Liver (tissue), 9 donors: ENCODE measurements around the gene FAM219A. TPM values are rescaled to one million over a fixed set of nuclear protein-coding genes. Genes with fewer than 3 reads are reported as not detected.

Experiments
- DNase-seq: peaks from one replicate; pipeline ENCODE4 v3.0.0-alpha.2; 2017; ENCODE audit warnings: low spot score
- H3K27ac ChIP-seq, 2 donors: one replicate each; pipeline ENCODE4 v1.7.0; 2013; ENCODE audit warnings: inconsistent platforms in 2 of 2, low read length in 2 of 2, control low read depth in 1 of 2, low read depth in 1 of 2, mild to moderate bottlenecking in 1 of 2
- H3K27me3 ChIP-seq, 4 donors: one replicate each; pipeline versions ENCODE4 v1.6.1 to v1.7.0; 2013; ENCODE audit warnings: low read length in 3 of 4, inconsistent platforms in 1 of 4, mild to moderate bottlenecking in 1 of 4, moderate library complexity in 1 of 4; ENCODE audit not compliant: control insufficient read depth in 4 of 4, insufficient read depth in 4 of 4
- H3K36me3 ChIP-seq, 4 donors: one replicate each; pipeline versions ENCODE4 v1.6.1 to v1.7.0; 2013; ENCODE audit warnings: low read length in 3 of 4, mild to moderate bottlenecking in 3 of 4, low read depth in 1 of 4, moderate library complexity in 1 of 4; ENCODE audit not compliant: control insufficient read depth in 4 of 4, insufficient read depth in 3 of 4
- H3K4me1 ChIP-seq, 4 donors: one replicate each; pipeline versions ENCODE4 v1.6.1 to v1.7.0; 2013; ENCODE audit warnings: low read length in 3 of 4, mild to moderate bottlenecking in 3 of 4, moderate library complexity in 1 of 4; ENCODE audit not compliant: control insufficient read depth in 4 of 4, insufficient read depth in 4 of 4
- H3K4me3 ChIP-seq, 3 donors: one replicate each; pipeline versions ENCODE4 v1.6.1 to v1.7.0; 2013; ENCODE audit warnings: low read length in 3 of 3, control low read depth in 1 of 3, low read depth in 1 of 3, mild to moderate bottlenecking in 1 of 3
- H3K9ac ChIP-seq, 2 donors: one replicate each; pipeline ENCODE4 v1.7.0; 2013; ENCODE audit warnings: low read length in 2 of 2, mild to moderate bottlenecking in 2 of 2, moderate library complexity in 2 of 2, control low read depth in 1 of 2, low read depth in 1 of 2
- H3K9me3 ChIP-seq, 4 donors: one replicate each; pipeline versions ENCODE4 v1.6.1 to v1.7.0; 2013; ENCODE audit warnings: low read length in 3 of 4; ENCODE audit not compliant: control insufficient read depth in 4 of 4
- EGR1 ChIP-seq, 2 donors: IDR thresholded peaks; 2 replicates each; pipeline ENCODE4 v1.6.1; 2016 to 2018; ENCODE audit warnings: antibody characterized with exemption in 2 of 2, low read depth in 2 of 2
- FOXA1 ChIP-seq: IDR thresholded peaks from 2 replicates; pipeline ENCODE4 v1.6.1; 2016; ENCODE audit warnings: antibody characterized with exemption
- FOXA2 ChIP-seq: IDR thresholded peaks from 2 replicates; pipeline ENCODE4 v1.6.1; 2016; ENCODE audit warnings: antibody characterized with exemption
- GABPA ChIP-seq, 2 donors: IDR thresholded peaks in 1 of 2; conservative IDR thresholded peaks in 1 of 2; 2 replicates each; pipeline ENCODE4 v1.6.1; 2016; ENCODE audit warnings: antibody characterized with exemption in 2 of 2, mild to moderate bottlenecking in 1 of 2, moderate library complexity in 1 of 2
- HNF4A ChIP-seq, 2 donors: conservative IDR thresholded peaks; 2 replicates each; pipeline ENCODE4 v1.6.1; 2016; ENCODE audit warnings: antibody characterized with exemption in 2 of 2, mild to moderate bottlenecking in 2 of 2
- HNF4G ChIP-seq: IDR thresholded peaks from 2 replicates; pipeline ENCODE4 v1.6.1; 2016; ENCODE audit warnings: antibody characterized with exemption
- JUND ChIP-seq, 2 donors: IDR thresholded peaks; 2 replicates each; pipeline ENCODE4 v1.6.1; 2016; ENCODE audit warnings: antibody characterized with exemption in 2 of 2
- MAX ChIP-seq: IDR thresholded peaks from 2 replicates; pipeline ENCODE4 v1.6.1; 2016; ENCODE audit warnings: antibody characterized with exemption
- NR2F2 ChIP-seq: IDR thresholded peaks from 2 replicates; pipeline ENCODE4 v1.6.1; 2016; ENCODE audit warnings: antibody characterized with exemption
- RAD21 ChIP-seq, 2 donors: IDR thresholded peaks; 2 replicates each; pipeline ENCODE4 v1.6.1; 2016; ENCODE audit warnings: antibody characterized with exemption in 2 of 2, mild to moderate bottlenecking in 2 of 2
- RXRA ChIP-seq, 2 donors: IDR thresholded peaks; 2 replicates each; pipeline ENCODE4 v1.6.1; 2017 to 2018; ENCODE audit warnings: antibody characterized with exemption in 2 of 2, mild to moderate bottlenecking in 1 of 2
- SP1 ChIP-seq: IDR thresholded peaks from 2 replicates; pipeline ENCODE4 v1.6.1; 2018; ENCODE audit warnings: antibody characterized with exemption, mild to moderate bottlenecking
- TAF1 ChIP-seq: conservative IDR thresholded peaks from 2 replicates; pipeline ENCODE4 v1.6.1; 2016; ENCODE audit warnings: antibody characterized with exemption, mild to moderate bottlenecking
- YY1 ChIP-seq: IDR thresholded peaks from 2 replicates; pipeline ENCODE4 v1.6.1; 2016; ENCODE audit warnings: antibody characterized with exemption, mild to moderate bottlenecking
- WGBS: extraction: QIAGEN DNeasy Blood & Tissue Kit; methylation state at CpG from one replicate; pipeline ENCODE4 v1.1.7; 2013; 5-methylcytosine and 5-hydroxymethylcytosine counted together
- polyA plus RNA-seq, 2 donors: library from polyadenylated mRNA; stranded (reverse) in 1 of 2; unstranded in 1 of 2; fragments of 200-250 nt in 1 of 2; fragments of >200 nt in 1 of 2; fragmentation: Nextera tagmentation in 1 of 2; extraction: Ambion mirVana in 1 of 2; gene quantifications; one replicate each; pipeline versions ENCODE4 v1.2.1 to v1.2.3, GENCODE V29; 2013 to 2015
- total RNA-seq, 2 donors: library from RNA; depleted of rRNA; stranded (reverse); fragments of >200 nt; gene quantifications; one replicate each; pipeline ENCODE4 v1.2.3, GENCODE V29; 2014
- TF ChIP-seq, protein P1 (sequence below): IDR thresholded peaks from 2 replicates; pipeline ENCODE4 v1.6.1; 2016; ENCODE audit warnings: antibody characterized with exemption
- TF ChIP-seq, protein P2 (sequence below): fragments of 150-350 bp; IDR thresholded peaks from 2 replicates; pipeline ENCODE4 v1.5.1; 2017; ENCODE audit warnings: improper control_type of control experiment, low read depth, low read length; ENCODE audit not compliant: missing input control
- TF ChIP-seq, protein P3 (sequence below): IDR thresholded peaks from 2 replicates; pipeline ENCODE4 v1.6.1; 2016; ENCODE audit warnings: antibody characterized with exemption, mild to moderate bottlenecking
- TF ChIP-seq, protein P4 (sequence below): IDR thresholded peaks from 2 replicates; pipeline ENCODE4 v1.6.1; 2016; ENCODE audit warnings: antibody characterized with exemption
- donor health status: healthy.
- donor health status: healthy.
- donor health status: healthy.
- donor health status: healthy.
- donor health status: healthy.

Gene FAM219A
- total and polyA plus RNA-seq, 4 donors: 1.6 to 3.6 (median 2.4) TPM

- peaks cover 0 to 6% (median 3%) of the 10 kb centered on the region in 4 donors for H3K36me3 ChIP-seq
- H3K4me3 ChIP-seq: peak within 1 kb of the TSS; percentile 60 to 82 (median 76)
- peak; percentile 91 for DNase-seq
- no peaks in the 10 kb centered on the region for H3K27me3 ChIP-seq
- H3K27ac ChIP-seq: peak within 1 kb of the TSS; percentile 57 to 80
- H3K9ac ChIP-seq: peak within 1 kb of the TSS; percentile 41 to 79
- no peaks in the 10 kb centered on the region for H3K9me3 ChIP-seq
- H3K4me1 ChIP-seq: peaks cover 4 to 54% (median 44%) of the 10 kb centered on the region in 4 donors
- under 1% methylated on average over 54 of the region's 54 CpGs for WGBS
- TF ChIP-seq SP1 (peak; percentile 91), MAX (peak; percentile 43), RXRA (IDR thresholded peaks at IDR 0.05) (peak; percentile 67 to 71), NR2F2 (no peak), JUND (IDR thresholded peaks at IDR 0.05) (peak in 1 of 2 donors; percentile 55), HNF4A (conservative IDR thresholded peaks at IDR 0.05) (peak; percentile 74 to 79), EGR1 (IDR thresholded peaks at IDR 0.05; ENCODE audit: low read depth in 2 of 2) (peak in 1 of 2 donors; percentile 10), TAF1 (peak; percentile 74), FOXA1 (peak; percentile 64), YY1 (peak; percentile 71), FOXA2 (no peak), RAD21 (IDR thresholded peaks at IDR 0.05) (peak; percentile 42 to 58), HNF4G (peak; percentile 55), GABPA (IDR thresholded peaks at IDR 0.05 in 1 of 2, conservative IDR thresholded peaks at IDR 0.05 in 1 of 2) (peak in 1 of 2 donors; percentile 60)
- TF ChIP-seq, protein P1, sequence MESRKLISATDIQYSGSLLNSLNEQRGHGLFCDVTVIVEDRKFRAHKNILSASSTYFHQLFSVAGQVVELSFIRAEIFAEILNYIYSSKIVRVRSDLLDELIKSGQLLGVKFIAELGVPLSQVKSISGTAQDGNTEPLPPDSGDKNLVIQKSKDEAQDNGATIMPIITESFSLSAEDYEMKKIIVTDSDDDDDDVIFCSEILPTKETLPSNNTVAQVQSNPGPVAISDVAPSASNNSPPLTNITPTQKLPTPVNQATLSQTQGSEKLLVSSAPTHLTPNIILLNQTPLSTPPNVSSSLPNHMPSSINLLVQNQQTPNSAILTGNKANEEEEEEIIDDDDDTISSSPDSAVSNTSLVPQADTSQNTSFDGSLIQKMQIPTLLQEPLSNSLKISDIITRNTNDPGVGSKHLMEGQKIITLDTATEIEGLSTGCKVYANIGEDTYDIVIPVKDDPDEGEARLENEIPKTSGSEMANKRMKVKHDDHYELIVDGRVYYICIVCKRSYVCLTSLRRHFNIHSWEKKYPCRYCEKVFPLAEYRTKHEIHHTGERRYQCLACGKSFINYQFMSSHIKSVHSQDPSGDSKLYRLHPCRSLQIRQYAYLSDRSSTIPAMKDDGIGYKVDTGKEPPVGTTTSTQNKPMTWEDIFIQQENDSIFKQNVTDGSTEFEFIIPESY: peak; percentile 56
- TF ChIP-seq, protein P2, sequence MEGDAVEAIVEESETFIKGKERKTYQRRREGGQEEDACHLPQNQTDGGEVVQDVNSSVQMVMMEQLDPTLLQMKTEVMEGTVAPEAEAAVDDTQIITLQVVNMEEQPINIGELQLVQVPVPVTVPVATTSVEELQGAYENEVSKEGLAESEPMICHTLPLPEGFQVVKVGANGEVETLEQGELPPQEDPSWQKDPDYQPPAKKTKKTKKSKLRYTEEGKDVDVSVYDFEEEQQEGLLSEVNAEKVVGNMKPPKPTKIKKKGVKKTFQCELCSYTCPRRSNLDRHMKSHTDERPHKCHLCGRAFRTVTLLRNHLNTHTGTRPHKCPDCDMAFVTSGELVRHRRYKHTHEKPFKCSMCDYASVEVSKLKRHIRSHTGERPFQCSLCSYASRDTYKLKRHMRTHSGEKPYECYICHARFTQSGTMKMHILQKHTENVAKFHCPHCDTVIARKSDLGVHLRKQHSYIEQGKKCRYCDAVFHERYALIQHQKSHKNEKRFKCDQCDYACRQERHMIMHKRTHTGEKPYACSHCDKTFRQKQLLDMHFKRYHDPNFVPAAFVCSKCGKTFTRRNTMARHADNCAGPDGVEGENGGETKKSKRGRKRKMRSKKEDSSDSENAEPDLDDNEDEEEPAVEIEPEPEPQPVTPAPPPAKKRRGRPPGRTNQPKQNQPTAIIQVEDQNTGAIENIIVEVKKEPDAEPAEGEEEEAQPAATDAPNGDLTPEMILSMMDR: no peak
- TF ChIP-seq, protein P3, sequence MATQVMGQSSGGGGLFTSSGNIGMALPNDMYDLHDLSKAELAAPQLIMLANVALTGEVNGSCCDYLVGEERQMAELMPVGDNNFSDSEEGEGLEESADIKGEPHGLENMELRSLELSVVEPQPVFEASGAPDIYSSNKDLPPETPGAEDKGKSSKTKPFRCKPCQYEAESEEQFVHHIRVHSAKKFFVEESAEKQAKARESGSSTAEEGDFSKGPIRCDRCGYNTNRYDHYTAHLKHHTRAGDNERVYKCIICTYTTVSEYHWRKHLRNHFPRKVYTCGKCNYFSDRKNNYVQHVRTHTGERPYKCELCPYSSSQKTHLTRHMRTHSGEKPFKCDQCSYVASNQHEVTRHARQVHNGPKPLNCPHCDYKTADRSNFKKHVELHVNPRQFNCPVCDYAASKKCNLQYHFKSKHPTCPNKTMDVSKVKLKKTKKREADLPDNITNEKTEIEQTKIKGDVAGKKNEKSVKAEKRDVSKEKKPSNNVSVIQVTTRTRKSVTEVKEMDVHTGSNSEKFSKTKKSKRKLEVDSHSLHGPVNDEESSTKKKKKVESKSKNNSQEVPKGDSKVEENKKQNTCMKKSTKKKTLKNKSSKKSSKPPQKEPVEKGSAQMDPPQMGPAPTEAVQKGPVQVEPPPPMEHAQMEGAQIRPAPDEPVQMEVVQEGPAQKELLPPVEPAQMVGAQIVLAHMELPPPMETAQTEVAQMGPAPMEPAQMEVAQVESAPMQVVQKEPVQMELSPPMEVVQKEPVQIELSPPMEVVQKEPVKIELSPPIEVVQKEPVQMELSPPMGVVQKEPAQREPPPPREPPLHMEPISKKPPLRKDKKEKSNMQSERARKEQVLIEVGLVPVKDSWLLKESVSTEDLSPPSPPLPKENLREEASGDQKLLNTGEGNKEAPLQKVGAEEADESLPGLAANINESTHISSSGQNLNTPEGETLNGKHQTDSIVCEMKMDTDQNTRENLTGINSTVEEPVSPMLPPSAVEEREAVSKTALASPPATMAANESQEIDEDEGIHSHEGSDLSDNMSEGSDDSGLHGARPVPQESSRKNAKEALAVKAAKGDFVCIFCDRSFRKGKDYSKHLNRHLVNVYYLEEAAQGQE: peak; percentile 85
- TF ChIP-seq, protein P4, sequence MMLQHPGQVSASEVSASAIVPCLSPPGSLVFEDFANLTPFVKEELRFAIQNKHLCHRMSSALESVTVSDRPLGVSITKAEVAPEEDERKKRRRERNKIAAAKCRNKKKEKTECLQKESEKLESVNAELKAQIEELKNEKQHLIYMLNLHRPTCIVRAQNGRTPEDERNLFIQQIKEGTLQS: no peak
Observed at GRCh38 chr9:34376596-34377403, 81.6 kb downstream of the FAM219A start, which contains the start of gene MYORG. MYORG (minus strand) TSS chr9:34376898; CDS start chr9:34372943, 3,955 bp downstream.
